ENCODE data around the gene RPIA.
"Not testable (repeated sequence)": the region's sequence is repeated elsewhere in the genome, so short reads cannot be mapped to it uniquely, and the experiment has no call there.

RPIA gene

DNA sequence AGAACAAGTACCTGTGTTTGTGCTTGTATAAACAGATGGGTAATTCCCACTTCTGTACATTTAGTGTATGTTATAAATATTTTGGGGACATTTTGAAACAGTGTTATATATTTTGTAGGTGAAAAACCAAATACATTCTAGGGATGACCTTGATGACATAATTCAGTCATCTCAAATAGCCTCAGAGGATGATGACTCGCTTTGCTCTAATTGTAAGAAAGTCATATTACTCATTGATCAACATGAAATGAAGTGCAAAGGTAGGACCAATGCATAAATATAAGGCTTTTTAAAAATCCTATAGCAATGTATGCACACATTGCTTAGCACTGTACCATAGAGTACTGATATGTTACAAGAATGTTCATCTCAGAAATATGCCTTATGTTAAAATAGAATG lies 105.7 kb downstream of the RPIA start:
- DNase-seq (ENCODE audit: low spot score); POLR2A ChIA-PET (ENCODE audit: low non-redundant PET); H3K27ac ChIP-seq; CTCF ChIA-PET: not testable (repeated sequence)

Data from RWPE1 (cell line).